ENCODE measurements around the gene IRGQ.

The IRGQ gene

DNA sequence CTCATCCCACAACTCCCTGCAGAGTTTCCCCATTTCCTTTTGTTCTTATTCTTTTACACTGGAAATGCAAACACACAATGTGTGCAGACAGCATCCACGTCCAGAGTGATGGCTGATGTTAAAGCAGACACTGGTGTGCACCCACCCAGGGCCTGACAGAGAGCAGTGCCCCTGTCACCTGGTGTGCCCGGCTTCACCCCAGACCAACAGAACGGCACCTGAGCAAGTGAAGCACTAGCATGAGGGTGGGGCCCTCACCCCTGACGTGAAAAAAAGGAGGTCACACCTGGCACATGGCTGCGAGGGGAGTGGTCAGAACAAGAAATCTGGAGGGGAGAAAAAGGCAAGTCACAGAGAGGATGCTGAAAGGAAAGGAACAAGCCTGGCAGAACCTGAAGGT is 50.7 kb downstream of the IRGQ start:
- in situ Hi-C loops (cut with MboI; ENCODE audit: low sequenced_read_pairs) = no loop called here

DNA sequence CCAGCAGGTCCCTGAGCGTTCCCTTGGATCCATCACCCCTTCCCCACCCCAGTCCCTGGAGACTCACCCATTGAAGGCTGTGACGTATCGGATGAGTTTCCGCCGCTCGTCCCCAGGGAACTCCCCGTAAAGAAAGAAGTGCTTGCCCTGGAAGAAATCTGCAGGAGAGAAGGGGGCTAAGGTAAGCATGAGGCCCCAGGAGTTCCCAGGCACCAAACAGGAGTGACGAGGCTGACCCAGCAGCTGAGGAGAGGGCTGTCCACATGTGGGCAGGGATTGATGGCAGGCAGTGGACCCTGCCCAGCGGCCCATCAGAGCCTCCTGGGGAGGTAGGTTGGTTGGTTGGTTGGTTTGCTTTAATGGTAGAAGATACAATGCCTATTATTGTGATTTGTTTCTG is 51.9 kb downstream of the IRGQ start:
- in situ Hi-C loops (cut with MboI; ENCODE audit: low sequenced_read_pairs) = no loop called here

DNA sequence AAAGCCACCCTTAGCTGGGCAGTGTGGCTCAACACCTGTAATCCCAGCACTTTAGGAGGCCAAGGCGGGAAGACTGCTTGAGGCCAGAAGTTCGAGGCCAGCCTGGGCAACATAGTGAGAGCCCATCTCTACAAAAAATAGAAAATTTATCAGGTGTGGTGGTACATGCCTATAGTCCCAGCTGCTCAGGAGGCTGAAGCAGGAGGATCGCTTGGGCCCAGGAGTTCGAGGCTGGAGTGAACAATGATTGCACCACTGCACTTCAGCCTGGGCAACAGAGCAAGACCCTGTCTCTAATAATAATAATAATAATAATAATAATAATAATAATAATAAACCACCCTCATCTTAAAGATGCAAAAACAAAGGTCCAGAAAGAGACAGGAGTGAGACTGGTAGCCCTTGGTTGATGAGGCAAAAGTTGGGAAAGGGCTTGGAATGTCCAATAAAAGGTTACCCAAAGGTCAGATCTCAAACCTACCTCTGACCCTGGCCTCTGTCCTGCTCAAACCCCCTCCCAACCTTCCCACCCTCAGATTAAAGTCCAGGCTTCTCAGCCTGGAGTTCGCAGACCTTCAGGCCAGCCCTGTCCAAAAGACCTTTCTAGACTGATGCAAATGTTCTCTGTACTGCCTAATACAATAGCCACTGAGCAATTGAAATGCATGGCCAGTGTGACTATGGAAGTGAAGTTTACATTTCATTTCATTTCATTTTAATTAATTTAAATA is 53.8 kb downstream of the IRGQ start:
- in situ Hi-C loops (cut with MboI; ENCODE audit: low sequenced_read_pairs) = no loop called here

DNA sequence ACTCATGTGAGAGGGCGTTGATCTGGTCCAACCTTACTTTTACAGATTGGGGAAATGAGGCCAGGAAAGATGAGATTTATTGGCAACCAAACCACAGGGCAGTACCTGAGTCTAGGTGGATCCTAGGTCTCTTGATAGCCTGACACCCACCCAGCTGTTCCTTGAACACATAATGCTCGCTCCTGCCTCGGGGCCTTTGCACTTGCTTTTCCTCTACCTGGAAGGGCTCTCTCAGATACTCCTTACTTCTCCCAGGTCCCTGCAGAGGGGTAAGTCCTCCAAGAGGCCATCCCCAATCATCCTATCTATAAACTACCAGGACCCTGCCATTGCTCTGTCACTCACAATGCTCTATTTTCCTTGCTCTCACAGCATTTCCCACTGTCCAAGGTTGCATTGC is 55.6 kb downstream of the IRGQ start:
- in situ Hi-C loops (cut with MboI; ENCODE audit: low sequenced_read_pairs) = no loop called here

DNA sequence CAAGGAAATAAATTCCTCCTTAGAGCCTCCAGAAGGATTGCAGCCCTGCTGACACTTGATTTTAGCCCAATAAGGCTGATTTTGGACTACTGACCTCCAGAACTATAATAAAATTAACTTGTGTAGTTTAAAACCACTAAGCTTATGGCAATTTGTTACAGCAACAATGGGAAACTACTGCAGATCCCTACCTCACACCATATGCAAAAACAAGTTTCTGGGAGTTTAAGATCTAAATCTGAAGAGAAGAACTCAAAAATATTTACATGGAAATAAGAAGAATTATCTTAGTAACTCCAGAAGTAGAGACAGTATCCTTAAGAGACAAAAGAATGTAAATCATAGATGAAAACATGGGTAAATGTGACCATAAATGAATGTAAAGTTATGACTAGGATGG is 57.0 kb downstream of the IRGQ start:
- in situ Hi-C loops (cut with MboI; ENCODE audit: low sequenced_read_pairs) = no loop called here

DNA sequence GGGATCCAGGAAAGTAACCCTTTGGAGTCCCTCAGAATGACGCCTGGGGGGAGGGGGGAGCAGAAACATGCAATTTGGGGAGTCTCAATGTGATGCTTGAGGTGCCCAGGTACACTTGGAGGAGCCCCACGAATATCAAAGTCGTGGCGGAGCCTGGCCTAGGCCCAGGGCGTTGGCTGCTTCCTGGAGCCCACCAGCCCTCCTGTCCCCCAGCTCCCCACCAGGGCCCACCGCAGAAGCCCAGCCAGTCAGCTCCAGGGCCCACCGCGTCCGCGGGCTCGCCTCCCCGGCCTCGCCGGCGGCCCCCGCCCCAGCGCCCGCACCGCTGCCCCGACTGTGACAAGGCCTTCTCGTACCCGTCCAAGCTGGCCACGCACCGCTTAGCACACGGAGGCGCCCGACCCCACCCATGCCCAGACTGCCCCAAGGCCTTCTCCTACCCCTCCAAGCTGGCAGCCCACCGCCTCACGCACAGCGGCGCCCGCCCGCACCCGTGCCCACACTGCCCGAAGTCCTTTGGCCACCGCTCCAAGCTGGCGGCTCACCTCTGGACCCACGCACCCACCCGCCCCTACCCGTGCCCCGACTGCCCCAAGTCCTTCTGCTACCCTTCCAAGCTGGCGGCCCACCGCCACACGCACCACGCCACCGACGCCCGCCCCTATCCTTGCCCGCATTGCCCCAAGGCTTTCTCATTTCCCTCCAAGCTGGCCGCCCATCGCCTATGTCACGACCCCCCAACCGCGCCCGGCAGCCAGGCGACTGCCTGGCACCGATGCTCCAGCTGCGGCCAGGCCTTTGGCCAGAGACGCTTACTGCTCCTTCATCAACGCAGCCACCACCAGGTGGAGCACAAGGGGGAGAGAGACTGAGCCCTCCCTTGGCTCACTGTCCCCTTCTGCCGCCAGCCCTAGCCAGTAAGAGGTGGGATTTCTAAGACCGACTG is 60.8 kb downstream of the IRGQ start:
- in situ Hi-C loops (cut with MboI; ENCODE audit: low sequenced_read_pairs) = no loop called here
